SK-N-SH treated with all-trans-retinoic acid at 6 μM for 48 hours (cell line): ENCODE data around the gene CEP20.

Experiments used
- ATAC-seq: fragments of 200-7000 bp; cut with Tn5 transposase; 3 replicates; pipeline ENCODE4 v1.9.1; 2020; ENCODE audit warnings: mild to moderate bottlenecking, moderate library complexity
- ARNTL ChIP-seq: fragments of 450-650 bp; formaldehyde crosslinking; IDR thresholded peaks from 2 replicates; pipeline ENCODE4 v1.5.0; 2020; ENCODE audit warnings: low read depth, mild to moderate bottlenecking, moderate library complexity, borderline replicate concordance
- BACH2 ChIP-seq: fragments of 250-450 bp; sonication (Bioruptor Pico); IDR thresholded peaks from 2 replicates; pipeline ENCODE4 v1.9.0; 2021; ENCODE audit warnings: mild to moderate bottlenecking, borderline replicate concordance
- CSDC2 ChIP-seq: fragments of 250-450 bp; sonication (Bioruptor Pico); IDR thresholded peaks from 2 replicates; pipeline ENCODE4 v1.5.0; 2020; ENCODE audit warnings: mild to moderate bottlenecking, moderate library complexity
- ESRRG ChIP-seq: fragments of 250-450 bp; sonication (Bioruptor Pico); IDR thresholded peaks from 2 replicates; pipeline ENCODE4 v1.6.1; 2021; ENCODE audit warnings: mild to moderate bottlenecking
- GLIS3 ChIP-seq: fragments of 250-450 bp; sonication (Bioruptor Pico); IDR thresholded peaks from 2 replicates; pipeline ENCODE4 v1.5.0; 2020; ENCODE audit warnings: mild to moderate bottlenecking, moderate library complexity
- ISL1 ChIP-seq: fragments of 250-450 bp; sonication (Bioruptor Pico); IDR thresholded peaks from 2 replicates; pipeline ENCODE4 v2.1.2; 2022; ENCODE audit warnings: mild to moderate bottlenecking, moderate library complexity
- OSR1 ChIP-seq: fragments of 250-450 bp; sonication (Bioruptor Pico); IDR thresholded peaks from 2 replicates; pipeline ENCODE4 v1.8.0; 2022; ENCODE audit warnings: moderate library complexity, mild to moderate bottlenecking, inconsistent platforms
- PPARA ChIP-seq: fragments of 250-450 bp; sonication (Bioruptor Pico); IDR thresholded peaks from 2 replicates; pipeline ENCODE4 v1.5.0; 2020; ENCODE audit warnings: mild to moderate bottlenecking, borderline replicate concordance
- RARB ChIP-seq: fragments of 250-450 bp; sonication (Bioruptor Pico); IDR thresholded peaks from 2 replicates; pipeline ENCODE4 v1.8.0; 2021; ENCODE audit warnings: mild to moderate bottlenecking, moderate library complexity
- SNAI2 ChIP-seq: fragments of 250-450 bp; sonication (Bioruptor Pico); IDR thresholded peaks from 2 replicates; pipeline ENCODE4 v1.5.0; 2020; ENCODE audit warnings: mild to moderate bottlenecking, moderate library complexity
- TCF4 ChIP-seq: fragments of 250-450 bp; sonication (Bioruptor Pico); IDR thresholded peaks from 2 replicates; pipeline ENCODE4 v1.8.0; 2021; ENCODE audit warnings: mild to moderate bottlenecking, moderate library complexity, borderline replicate concordance
- TOX ChIP-seq: fragments of 250-450 bp; sonication (Bioruptor Pico); IDR thresholded peaks from 2 replicates; pipeline ENCODE4 v1.8.0; 2021; ENCODE audit warnings: mild to moderate bottlenecking, moderate library complexity, borderline replicate concordance
- ZC3H10 ChIP-seq: fragments of 250-450 bp; sonication (Bioruptor Pico); IDR thresholded peaks from 2 replicates; pipeline ENCODE4 v1.5.1; 2021; ENCODE audit warnings: mild to moderate bottlenecking, moderate library complexity
- ZFP3 ChIP-seq: fragments of 250-450 bp; sonication (Bioruptor Pico); IDR thresholded peaks from 2 replicates; pipeline ENCODE4 v1.5.0; 2020; ENCODE audit warnings: mild to moderate bottlenecking, moderate library complexity
- ZFP30 ChIP-seq: fragments of 450-650 bp; formaldehyde crosslinking; IDR thresholded peaks from 2 replicates; pipeline ENCODE4 v1.5.0; 2022; ENCODE audit warnings: mild to moderate bottlenecking, moderate library complexity
- ZNF565 ChIP-seq: fragments of 450-650 bp; formaldehyde crosslinking; conservative IDR thresholded peaks from 2 replicates; pipeline ENCODE4 v1.5.0; 2020; ENCODE audit warnings: low read depth, mild to moderate bottlenecking, moderate library complexity
- ZNF70 ChIP-seq: fragments of 450-650 bp; formaldehyde crosslinking; IDR thresholded peaks from 2 replicates; pipeline ENCODE4 v1.5.0; 2020; ENCODE audit warnings: mild to moderate bottlenecking, moderate library complexity
- ZNF8 ChIP-seq: fragments of 450-650 bp; formaldehyde crosslinking; IDR thresholded peaks from 2 replicates; pipeline ENCODE4 v1.5.0; 2020; ENCODE audit warnings: mild to moderate bottlenecking, moderate library complexity
- TF ChIP-seq, protein P1 (sequence below): fragments of 250-450 bp; sonication (Bioruptor Pico); IDR thresholded peaks from 2 replicates; pipeline ENCODE4 v1.8.0; 2020; ENCODE audit warnings: mild to moderate bottlenecking, moderate library complexity, borderline replicate concordance
- TF ChIP-seq, protein P2 (sequence below): fragments of 250-450 bp; sonication (Bioruptor Pico); IDR thresholded peaks from 2 replicates; pipeline ENCODE4 v1.5.1; 2020; ENCODE audit warnings: low read depth, mild to moderate bottlenecking, moderate library complexity
- TF ChIP-seq, protein P3 (sequence below): fragments of 250-450 bp; sonication (Bioruptor Pico); IDR thresholded peaks from 2 replicates; pipeline ENCODE4 v1.5.1; 2021; ENCODE audit warnings: mild to moderate bottlenecking, moderate library complexity
- TF ChIP-seq, protein P4 (sequence below): fragments of 250-450 bp; sonication (Bioruptor Pico); IDR thresholded peaks from 2 replicates; pipeline ENCODE4 v1.8.0; 2021; ENCODE audit warnings: low read depth, mild to moderate bottlenecking, moderate library complexity, borderline replicate concordance

The CEP20 gene

DNA sequence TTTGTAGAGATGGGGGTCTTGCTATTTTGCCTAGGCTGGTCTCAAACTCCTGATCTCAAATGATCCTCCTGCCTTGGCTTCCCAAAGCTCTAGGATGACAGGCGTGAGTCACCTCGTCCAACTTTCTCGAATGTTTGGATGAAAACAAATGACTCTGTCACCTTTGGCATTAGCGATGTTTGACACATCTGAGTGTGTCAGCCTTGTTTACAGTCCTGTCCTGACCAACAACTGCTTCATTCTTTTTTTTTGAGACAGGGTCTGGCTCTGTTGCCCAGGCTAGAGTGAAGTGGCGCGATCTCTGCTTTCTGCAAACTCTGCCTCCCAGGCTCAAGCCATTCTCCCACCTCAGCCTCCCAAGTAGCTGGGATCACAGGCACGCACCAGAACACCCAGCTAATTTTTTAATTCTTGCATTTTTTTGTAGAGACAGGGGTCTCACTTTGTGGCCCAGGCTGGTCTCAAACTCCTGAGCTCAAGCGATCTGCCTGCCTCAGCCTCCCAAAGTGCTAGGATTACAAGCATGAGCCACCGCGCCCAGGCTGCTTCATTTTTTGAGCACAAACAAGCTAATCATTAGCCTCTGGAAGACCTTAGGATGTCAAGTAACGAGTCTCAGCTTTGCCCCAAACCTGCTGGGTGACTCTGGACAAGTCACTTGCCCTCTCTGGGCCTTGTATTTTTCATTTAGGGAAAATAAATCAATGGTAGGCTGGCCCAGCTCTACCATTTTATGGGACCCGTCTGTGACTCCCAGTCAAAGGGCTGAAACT is 39.0 kb downstream of the CEP20 start:
- no peak for ATAC-seq

DNA sequence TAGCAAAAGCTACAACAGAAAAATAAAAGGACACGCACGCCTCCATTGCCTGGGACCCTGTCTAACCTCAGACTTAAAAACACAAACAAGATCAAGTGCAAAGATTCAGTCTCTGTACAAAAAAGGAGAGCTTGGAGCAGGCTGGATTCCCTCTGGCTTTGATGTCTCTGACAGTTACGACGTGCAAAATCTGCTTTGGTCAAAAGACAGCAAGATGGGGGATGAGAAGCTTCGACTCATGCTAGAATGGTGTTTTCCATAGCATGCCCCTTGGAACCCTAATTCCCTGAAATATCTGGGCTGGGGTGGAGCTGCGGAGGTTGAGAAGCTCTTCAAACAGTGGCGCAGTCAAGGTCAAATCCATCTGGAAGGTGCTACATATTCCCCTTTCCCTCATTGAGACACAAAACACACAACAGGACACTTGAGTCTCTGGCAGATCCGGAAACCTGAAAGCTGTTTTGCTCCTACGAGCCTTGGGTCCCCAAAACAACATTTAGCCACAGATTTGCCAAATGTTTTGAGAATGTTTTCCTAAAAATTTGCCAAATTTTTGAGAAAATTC is 40.7 kb downstream of the CEP20 start:
- ATAC-seq, result no peak
- TF ChIP-seq TOX (no peak), ZNF565 (CRISPR knock-in tag) (no peak), ZNF70 (CRISPR knock-in tag) (no peak), ZFP3 (CRISPR knock-in tag) (no peak), PPARA (CRISPR knock-in tag) (no peak)
- TF ChIP-seq, protein P1, sequence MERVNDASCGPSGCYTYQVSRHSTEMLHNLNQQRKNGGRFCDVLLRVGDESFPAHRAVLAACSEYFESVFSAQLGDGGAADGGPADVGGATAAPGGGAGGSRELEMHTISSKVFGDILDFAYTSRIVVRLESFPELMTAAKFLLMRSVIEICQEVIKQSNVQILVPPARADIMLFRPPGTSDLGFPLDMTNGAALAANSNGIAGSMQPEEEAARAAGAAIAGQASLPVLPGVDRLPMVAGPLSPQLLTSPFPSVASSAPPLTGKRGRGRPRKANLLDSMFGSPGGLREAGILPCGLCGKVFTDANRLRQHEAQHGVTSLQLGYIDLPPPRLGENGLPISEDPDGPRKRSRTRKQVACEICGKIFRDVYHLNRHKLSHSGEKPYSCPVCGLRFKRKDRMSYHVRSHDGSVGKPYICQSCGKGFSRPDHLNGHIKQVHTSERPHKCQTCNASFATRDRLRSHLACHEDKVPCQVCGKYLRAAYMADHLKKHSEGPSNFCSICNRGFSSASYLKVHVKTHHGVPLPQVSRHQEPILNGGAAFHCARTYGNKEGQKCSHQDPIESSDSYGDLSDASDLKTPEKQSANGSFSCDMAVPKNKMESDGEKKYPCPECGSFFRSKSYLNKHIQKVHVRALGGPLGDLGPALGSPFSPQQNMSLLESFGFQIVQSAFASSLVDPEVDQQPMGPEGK (CRISPR knock-in tag), result no peak

More for the DNA sequence above, 39.0 kb downstream of the CEP20 start:
- TF ChIP-seq BACH2 (no peak), ZNF8 (no peak), OSR1 (CRISPR knock-in tag) (no peak), CSDC2 (CRISPR knock-in tag) (no peak), ARNTL (CRISPR knock-in tag) (no peak), ZFP30 (CRISPR knock-in tag) (no peak), ESRRG (no peak), ZFP3 (CRISPR knock-in tag) (no peak), SNAI2 (CRISPR knock-in tag) (no peak), GLIS3 (CRISPR knock-in tag) (no peak), RARB (no peak), PPARA (CRISPR knock-in tag) (no peak), ISL1 (no peak), TOX (no peak), ZNF70 (CRISPR knock-in tag) (no peak), ZC3H10 (CRISPR knock-in tag) (no peak)
- TF ChIP-seq, protein P2, sequence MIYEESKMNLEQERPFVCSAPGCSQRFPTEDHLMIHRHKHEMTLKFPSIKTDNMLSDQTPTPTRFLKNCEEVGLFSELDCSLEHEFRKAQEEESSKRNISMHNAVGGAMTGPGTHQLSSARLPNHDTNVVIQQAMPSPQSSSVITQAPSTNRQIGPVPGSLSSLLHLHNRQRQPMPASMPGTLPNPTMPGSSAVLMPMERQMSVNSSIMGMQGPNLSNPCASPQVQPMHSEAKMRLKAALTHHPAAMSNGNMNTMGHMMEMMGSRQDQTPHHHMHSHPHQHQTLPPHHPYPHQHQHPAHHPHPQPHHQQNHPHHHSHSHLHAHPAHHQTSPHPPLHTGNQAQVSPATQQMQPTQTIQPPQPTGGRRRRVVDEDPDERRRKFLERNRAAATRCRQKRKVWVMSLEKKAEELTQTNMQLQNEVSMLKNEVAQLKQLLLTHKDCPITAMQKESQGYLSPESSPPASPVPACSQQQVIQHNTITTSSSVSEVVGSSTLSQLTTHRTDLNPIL (CRISPR knock-in tag), result no peak
- TF ChIP-seq, protein P1 (CRISPR knock-in tag), result no peak
- TF ChIP-seq, protein P3, sequence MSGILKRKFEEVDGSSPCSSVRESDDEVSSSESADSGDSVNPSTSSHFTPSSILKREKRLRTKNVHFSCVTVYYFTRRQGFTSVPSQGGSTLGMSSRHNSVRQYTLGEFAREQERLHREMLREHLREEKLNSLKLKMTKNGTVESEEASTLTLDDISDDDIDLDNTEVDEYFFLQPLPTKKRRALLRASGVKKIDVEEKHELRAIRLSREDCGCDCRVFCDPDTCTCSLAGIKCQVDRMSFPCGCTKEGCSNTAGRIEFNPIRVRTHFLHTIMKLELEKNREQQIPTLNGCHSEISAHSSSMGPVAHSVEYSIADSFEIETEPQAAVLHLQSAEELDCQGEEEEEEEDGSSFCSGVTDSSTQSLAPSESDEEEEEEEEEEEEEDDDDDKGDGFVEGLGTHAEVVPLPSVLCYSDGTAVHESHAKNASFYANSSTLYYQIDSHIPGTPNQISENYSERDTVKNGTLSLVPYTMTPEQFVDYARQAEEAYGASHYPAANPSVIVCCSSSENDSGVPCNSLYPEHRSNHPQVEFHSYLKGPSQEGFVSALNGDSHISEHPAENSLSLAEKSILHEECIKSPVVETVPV, result no peak
- TF ChIP-seq, protein P4, sequence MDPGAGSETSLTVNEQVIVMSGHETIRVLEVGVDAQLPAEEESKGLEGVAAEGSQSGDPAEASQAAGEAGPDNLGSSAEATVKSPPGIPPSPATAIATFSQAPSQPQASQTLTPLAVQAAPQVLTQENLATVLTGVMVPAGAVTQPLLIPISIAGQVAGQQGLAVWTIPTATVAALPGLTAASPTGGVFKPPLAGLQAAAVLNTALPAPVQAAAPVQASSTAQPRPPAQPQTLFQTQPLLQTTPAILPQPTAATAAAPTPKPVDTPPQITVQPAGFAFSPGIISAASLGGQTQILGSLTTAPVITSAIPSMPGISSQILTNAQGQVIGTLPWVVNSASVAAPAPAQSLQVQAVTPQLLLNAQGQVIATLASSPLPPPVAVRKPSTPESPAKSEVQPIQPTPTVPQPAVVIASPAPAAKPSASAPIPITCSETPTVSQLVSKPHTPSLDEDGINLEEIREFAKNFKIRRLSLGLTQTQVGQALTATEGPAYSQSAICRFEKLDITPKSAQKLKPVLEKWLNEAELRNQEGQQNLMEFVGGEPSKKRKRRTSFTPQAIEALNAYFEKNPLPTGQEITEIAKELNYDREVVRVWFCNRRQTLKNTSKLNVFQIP (CRISPR knock-in tag), result no peak

DNA sequence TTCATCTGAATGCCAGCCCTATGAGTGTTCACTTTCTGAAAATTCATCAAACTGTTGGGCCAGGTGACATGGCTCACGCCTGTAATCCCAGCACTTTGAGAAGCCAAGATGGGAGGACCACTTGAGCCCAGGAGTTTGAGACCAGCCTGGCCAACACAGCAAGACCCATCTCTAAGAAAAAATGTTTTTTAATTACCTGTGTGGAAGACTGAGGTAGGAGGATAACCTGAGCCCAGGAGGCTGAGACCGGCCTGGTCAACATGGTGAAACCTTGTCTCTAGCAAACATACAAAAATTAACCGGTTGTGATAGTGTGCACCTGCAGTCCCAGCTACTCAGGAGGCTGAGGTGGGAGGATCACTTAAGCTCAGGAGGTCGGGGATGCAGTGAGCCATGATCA is 41.9 kb downstream of the CEP20 start:
- no peak for ATAC-seq
- TF ChIP-seq TCF4 (CRISPR knock-in tag) (no peak), TOX (no peak), GLIS3 (CRISPR knock-in tag) (no peak), RARB (no peak), ZFP30 (CRISPR knock-in tag) (no peak), PPARA (CRISPR knock-in tag) (no peak)
- TF ChIP-seq, protein P1 (CRISPR knock-in tag), result no peak
- TF ChIP-seq, all 23 proteins: peak for 0
